H1 (cell line): ENCODE measurements around the gene MYOZ2.

ENCODE experiments used
- CHD1 ChIP-seq: IDR thresholded peaks from 2 replicates; pipeline ENCODE4 v1.6.1; 2012; ENCODE audit warnings: low read depth, low read length, improper control_type of control experiment
- RNF2 ChIP-seq: fragments of 200-900, 300-1000 bp; sonication (generic); IDR thresholded peaks from 2 replicates; pipeline ENCODE4 v1.7.1; 2016; ENCODE audit warnings: borderline replicate concordance, low read depth, mild to moderate bottlenecking, antibody characterized with exemption, low read length; ENCODE audit not compliant: poor library complexity, severe bottlenecking; ENCODE audit errors: missing control alignments

DNA sequence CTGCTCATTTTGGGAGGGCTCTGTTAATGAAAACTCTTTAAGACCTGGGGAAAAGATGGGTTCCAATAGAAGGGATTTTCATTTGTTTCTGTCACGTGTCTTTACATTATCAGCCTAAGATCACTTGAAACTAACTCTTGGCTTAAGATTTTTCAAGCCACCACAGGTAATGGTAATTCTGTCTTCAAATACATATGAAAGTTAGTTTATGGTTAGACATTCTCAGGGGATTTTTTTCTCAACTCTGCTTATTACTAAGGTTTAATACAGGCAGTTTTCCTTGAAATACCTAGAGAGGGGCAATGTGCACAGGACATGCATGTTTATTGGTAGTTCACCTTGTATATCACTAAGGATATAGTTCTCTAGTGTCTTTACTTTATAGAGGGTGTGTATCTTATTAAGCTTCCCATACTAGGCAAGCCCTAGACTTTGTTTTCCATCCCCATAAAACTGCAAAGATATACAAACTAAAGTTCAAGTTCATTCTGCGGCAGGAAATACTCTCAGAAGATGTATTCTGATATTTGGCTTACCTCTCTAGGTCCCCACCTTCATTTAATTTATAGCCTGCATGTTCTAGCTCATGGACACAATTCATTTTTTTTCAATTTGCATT lies 38.2 kb upstream of the MYOZ2 start:
- TF ChIP-seq RNF2 (no peak), CHD1 (no peak)
